ENCODE measurements around the gene GRB2.

DNA sequence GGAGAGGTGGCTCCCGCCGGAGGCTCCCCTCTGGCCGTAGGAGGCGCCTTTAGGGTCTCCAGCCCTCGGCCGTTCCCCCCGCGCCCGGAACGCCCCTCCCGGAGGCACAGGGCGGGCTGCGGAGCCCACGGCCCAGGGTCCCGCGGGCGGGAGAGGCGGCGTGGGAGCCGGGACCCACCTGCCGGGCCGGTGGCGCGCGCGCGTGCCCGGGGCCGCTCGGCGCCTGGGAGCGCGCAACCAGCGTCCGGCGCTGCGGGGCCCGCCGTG lies 134.6 kb downstream of the GRB2 start, which contains the start of gene MIF4GD:
- TF ChIP-seq, protein P1, sequence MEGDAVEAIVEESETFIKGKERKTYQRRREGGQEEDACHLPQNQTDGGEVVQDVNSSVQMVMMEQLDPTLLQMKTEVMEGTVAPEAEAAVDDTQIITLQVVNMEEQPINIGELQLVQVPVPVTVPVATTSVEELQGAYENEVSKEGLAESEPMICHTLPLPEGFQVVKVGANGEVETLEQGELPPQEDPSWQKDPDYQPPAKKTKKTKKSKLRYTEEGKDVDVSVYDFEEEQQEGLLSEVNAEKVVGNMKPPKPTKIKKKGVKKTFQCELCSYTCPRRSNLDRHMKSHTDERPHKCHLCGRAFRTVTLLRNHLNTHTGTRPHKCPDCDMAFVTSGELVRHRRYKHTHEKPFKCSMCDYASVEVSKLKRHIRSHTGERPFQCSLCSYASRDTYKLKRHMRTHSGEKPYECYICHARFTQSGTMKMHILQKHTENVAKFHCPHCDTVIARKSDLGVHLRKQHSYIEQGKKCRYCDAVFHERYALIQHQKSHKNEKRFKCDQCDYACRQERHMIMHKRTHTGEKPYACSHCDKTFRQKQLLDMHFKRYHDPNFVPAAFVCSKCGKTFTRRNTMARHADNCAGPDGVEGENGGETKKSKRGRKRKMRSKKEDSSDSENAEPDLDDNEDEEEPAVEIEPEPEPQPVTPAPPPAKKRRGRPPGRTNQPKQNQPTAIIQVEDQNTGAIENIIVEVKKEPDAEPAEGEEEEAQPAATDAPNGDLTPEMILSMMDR (IDR thresholded peaks at IDR 0.05; ENCODE audit: insufficient read depth, low read length, poor library complexity, severe bottlenecking) = no peak
- TF ChIP-seq EZH2phosphoT487 (conservative IDR thresholded peaks at IDR 0.05; ENCODE audit: low read length) = no peak

Data from SU-DHL-6 (cell line).